Anterior cingulate cortex (tissue), 58 donors: Measurements from ENCODE around the gene SNX8.

Source experiments
- DNase-seq, 58 donors: peaks; one replicate each; lab custom pipeline; 2025; lab: John Stamatoyannopoulos, UW

Gene SNX8

GRCh38 chr7:2249744-2250323 lies 64.4 kb downstream of the SNX8 start:
- DNase-seq, result no peak

GRCh38 chr7:2248984-2249694 lies 65.1 kb downstream of the SNX8 start:
- DNase-seq, result peak in 21 of 58 donors; percentile 11 to 55 (median 26)

DNA sequence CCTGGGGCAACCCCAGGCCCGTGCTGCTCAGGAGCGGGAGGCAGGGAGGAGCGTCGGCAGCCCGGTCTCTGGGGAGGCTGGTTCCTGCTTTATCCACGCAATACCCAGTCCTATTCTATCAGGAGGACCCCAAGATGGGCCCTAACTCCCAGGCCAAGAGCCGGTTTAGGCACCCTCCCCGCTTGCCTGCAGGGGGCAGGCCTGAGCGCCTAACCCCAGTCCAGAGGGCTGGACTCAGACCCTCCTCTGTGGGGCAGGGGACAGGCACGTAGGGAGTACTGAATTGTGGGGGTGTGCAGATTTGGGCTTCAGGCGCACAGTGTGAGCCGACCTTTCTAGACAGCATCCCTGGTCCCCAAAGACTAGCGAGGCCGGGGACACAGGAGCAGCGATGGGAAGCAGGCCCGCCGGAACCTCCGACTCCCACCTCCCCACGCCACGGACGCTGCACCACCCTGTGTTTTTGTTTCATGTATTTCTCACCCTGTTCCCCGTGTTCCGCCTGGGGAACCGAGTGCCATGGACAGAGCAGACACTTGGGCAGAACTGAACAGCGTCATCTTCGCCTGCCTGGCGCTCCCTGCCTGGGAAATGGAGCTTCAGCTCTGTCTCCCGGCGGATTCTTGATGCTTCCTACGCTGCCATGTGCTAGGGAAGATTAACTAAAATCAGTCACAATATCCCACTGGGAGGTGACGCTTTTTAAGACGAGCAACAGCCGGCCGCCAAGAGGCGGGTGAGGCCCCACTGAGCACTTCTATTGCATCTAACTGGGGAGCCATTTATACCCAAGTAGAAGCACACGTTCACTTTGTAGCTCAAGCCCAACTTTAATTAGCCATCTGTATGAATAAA lies 66.9 kb downstream of the SNX8 start:
- peak in 9 of 58 donors; percentile 10 to 42 (median 22) for DNase-seq

GRCh38 chr7:2245883-2246675 lies 68.2 kb downstream of the SNX8 start:
- peak in 38 of 58 donors; percentile 7 to 71 (median 32) for DNase-seq

GRCh38 chr7:2244404-2244995 lies 69.7 kb downstream of the SNX8 start:
- DNase-seq, result peak in 1 of 58 donors; percentile 31

GRCh38 chr7:2243458-2243857 lies 70.8 kb downstream of the SNX8 start:
- DNase-seq, result no peak

GRCh38 chr7:2242541-2243429 lies 71.5 kb downstream of the SNX8 start:
- no peak for DNase-seq

GRCh38 chr7:2241580-2242540 lies 72.4 kb downstream of the SNX8 start, which contains the start of the genes MRM2 and NUDT1:
Gene MRM2, minus strand, starts transcription at chr7:2242205. Its CDS starts 36 bp downstream, at chr7:2242169.
Gene NUDT1, plus strand, starts transcription at chr7:2242226. Its CDS starts 2,349 bp downstream, at chr7:2244575.
- peak in 57 of 58 donors; percentile 17 to 85 (median 67) for DNase-seq

GRCh38 chr7:2239242-2239641 lies 75.0 kb downstream of the SNX8 start:
- no peak for DNase-seq

DNA sequence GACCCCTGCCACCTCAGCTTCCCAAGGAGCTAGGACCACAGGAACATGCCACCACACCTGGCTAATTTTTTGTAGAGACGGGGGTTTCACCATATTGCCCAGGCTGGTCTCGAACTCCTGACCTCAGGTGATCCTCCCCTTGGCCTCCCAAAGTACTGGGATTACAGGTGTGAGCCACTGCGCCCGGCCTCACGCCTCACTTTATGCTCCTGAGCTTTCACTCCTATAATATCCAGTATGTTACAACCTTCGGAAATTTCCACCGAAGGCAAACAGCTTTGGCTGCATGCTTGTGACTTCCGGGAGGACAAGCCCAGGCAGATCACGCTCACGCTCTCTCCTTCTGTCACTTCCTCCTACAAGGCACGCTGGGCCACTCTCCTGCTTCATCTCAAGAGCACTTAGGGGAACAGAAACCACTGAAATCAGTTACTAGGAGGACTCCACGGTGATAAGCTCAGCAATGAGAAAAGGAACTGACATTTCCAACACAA lies 77.1 kb downstream of the SNX8 start:
- DNase-seq, result peak in 25 of 58 donors; percentile 7 to 62 (median 33)

- no peak for DNase-seq
Observed at GRCh38 chr7:2233926-2234325, 80.3 kb downstream of the SNX8 start.

DNA sequence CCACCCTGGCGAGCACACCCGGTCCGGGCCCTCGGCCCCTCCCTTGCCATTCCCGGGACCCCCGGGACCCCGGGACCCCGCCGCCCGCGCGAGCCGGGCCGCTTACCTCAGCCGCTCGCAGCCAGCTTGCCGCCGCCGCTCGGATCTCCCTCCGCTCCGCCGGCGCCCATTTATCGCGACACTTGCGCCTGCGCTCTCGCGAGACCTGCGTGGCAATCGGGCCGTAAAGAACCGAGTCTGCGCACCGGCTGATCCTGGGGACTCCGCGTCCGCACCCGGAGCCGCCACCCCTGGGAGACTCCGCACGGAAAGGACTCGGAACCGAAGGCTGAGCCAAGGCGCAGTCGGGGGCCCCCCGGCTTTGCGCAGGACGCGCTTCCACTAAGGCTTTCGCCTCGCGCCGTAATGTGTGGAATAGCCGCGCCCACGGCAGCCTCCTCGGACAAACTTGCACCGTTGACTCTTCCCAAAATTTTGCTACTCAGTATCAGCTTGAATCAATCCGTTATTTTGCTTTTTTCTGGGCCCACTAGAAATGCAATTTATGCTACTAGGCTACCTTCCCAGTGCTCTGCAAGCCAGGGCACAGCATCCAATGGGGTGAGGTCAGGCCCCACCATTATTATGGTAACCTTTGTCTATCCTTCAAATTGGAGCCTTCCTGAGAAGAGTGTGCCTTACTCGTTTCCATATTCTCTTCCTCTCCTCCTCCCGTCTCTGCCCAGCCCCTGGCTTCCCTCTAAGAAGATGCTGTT lies 81.3 kb downstream of the SNX8 start, which contains the start of gene MAD1L1:
TSS of gene MAD1L1 (minus strand) at position 180 of the 755 bp plus-strand sequence. CDS start 2,812 bp downstream, outside the sequence.
- DNase-seq, result peak in 57 of 58 donors; percentile 30 to 90 (median 76)

DNA sequence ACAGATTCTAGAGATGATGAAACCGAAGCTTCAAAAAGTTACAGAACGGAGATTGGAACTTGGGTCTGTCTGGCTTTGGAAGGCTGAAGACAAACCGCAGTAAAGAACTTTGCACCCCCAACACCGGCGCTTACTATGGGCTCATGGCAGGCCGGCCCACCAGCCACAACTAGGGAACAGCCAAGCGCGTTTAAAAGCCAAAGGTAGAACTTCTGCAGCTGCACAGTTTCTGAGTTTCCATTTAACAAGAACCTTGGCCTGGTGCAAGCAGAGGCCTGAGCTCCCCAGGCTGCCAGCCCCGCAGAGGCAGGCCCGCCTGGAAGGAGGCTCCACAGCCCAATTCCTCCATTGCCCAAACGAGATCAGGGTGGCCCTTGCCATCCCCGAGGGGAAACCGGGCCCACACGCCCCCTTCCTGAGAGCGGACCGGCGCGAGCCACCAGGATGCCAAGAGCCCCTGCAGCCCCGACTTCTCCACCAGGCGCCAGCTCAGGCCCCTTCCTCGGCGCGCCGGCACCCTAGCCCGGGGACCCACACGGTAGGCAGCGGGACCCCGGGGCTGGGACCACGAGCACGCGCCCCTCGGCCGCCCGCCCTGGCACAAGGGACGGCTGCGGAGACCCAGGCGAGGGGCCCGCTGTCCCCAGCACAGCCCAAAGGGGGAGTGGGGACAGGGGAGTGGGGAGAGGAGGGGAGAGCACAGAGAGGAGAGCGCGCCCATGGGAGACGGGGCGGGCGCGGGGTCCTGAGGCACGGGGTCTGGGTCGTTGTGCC lies 82.1 kb downstream of the SNX8 start:
- DNase-seq, result peak in 2 of 58 donors; percentile 23 to 26

- no peak for DNase-seq
Observed at GRCh38 chr7:2230882-2231281, 83.4 kb downstream of the SNX8 start.

- no peak for DNase-seq
Observed at GRCh38 chr7:2230226-2230625, 84.0 kb downstream of the SNX8 start.

- DNase-seq, result no peak
Observed at GRCh38 chr7:2229467-2229866, 84.8 kb downstream of the SNX8 start.
